SU-DHL-6 (cell line): Measurements from ENCODE around the gene ENOX1.

Source experiments
- H2AFZ ChIP-seq: fragments of 200-600 bp; sonication (generic); 2 replicates; pipeline ENCODE4 v1.6.1; 2014; ENCODE audit warnings: low read depth, mild to moderate bottlenecking, moderate library complexity, mixed read lengths, antibody characterized with exemption, low read length; ENCODE audit not compliant: severe bottlenecking
- H3F3A ChIP-seq: fragments of 200-600 bp; shearing (Covaris generic); 2 replicates; pipeline ENCODE4 v1.6.0; 2016; ENCODE audit warnings: antibody characterized with exemption, mild to moderate bottlenecking; ENCODE audit not compliant: insufficient read depth
- H3K27ac ChIP-seq: fragments of 200-600 bp; sonication (generic); 2 replicates; pipeline ENCODE4 v1.5.1; 2016; ENCODE audit warnings: low read depth, mild to moderate bottlenecking, low read length, moderate library complexity, mixed read lengths
- H3K27me3 ChIP-seq: fragments of 200-600 bp; sonication (generic), shearing (Covaris generic); 2 replicates; pipeline ENCODE4 v1.6.0; 2014; ENCODE audit warnings: mild to moderate bottlenecking, low read length
- H3K36me3 ChIP-seq: fragments of 200-600 bp; sonication (generic); 2 replicates; pipeline ENCODE4 v1.6.1; 2014; ENCODE audit warnings: mild to moderate bottlenecking, low read length, mixed read lengths
- H3K4me2 ChIP-seq: fragments of 300-600, 200-600 bp; shearing (Covaris generic), sonication (generic); 2 replicates; pipeline ENCODE4 v1.6.0; 2014; ENCODE audit warnings: low read length, low read depth, mild to moderate bottlenecking; ENCODE audit not compliant: poor library complexity, severe bottlenecking
- H3K4me3 ChIP-seq: fragments of 200-600 bp; sonication (generic); 2 replicates; pipeline ENCODE4 v1.5.1; 2014; ENCODE audit warnings: antibody characterized with exemption, low read length, mild to moderate bottlenecking, mixed read lengths; ENCODE audit not compliant: insufficient read depth, poor library complexity, severe bottlenecking
- H3K79me2 ChIP-seq: fragments of 200-600 bp; sonication (generic); 2 replicates; pipeline ENCODE4 v1.6.1; 2014; ENCODE audit warnings: mild to moderate bottlenecking, low read length, moderate library complexity; ENCODE audit not compliant: insufficient read depth
- H3K9ac ChIP-seq: fragments of 200-600 bp; sonication (generic); 2 replicates; pipeline ENCODE4 v1.7.0; 2014; ENCODE audit warnings: mild to moderate bottlenecking, low read length
- H3K9me2 ChIP-seq: fragments of 200-600 bp; sonication (generic); replicated peaks from 2 replicates; pipeline ENCODE4 v1.6.1; 2014; ENCODE audit warnings: low read length; ENCODE audit not compliant: insufficient read depth
- H3K9me3 ChIP-seq: fragments of 200-600 bp; sonication (generic); 2 replicates; pipeline ENCODE4 v1.6.1; 2014; ENCODE audit warnings: low read length, mixed read lengths; ENCODE audit not compliant: insufficient read depth
- H4K20me1 ChIP-seq: fragments of 200-600 bp; sonication (generic); 2 replicates; pipeline ENCODE4 v1.6.1; 2014; ENCODE audit warnings: low read depth, mild to moderate bottlenecking, antibody characterized with exemption, low read length, moderate library complexity, mixed read lengths
- CTCF ChIP-seq: fragments of 200-600 bp; sonication (generic); IDR thresholded peaks from one replicate; pipeline ENCODE4 v1.5.1; 2017; ENCODE audit warnings: antibody characterized with exemption, mild to moderate bottlenecking, low read length, moderate library complexity; ENCODE audit not compliant: insufficient read depth, poor library complexity, severe bottlenecking
- EZH2phosphoT487 ChIP-seq: fragments of 200-600 bp; sonication (generic), shearing (Covaris generic); conservative IDR thresholded peaks from 2 replicates; pipeline ENCODE4 v1.6.1; 2018; ENCODE audit warnings: mild to moderate bottlenecking, antibody characterized with exemption, low read length, moderate library complexity, mixed read lengths

Gene ENOX1

DNA sequence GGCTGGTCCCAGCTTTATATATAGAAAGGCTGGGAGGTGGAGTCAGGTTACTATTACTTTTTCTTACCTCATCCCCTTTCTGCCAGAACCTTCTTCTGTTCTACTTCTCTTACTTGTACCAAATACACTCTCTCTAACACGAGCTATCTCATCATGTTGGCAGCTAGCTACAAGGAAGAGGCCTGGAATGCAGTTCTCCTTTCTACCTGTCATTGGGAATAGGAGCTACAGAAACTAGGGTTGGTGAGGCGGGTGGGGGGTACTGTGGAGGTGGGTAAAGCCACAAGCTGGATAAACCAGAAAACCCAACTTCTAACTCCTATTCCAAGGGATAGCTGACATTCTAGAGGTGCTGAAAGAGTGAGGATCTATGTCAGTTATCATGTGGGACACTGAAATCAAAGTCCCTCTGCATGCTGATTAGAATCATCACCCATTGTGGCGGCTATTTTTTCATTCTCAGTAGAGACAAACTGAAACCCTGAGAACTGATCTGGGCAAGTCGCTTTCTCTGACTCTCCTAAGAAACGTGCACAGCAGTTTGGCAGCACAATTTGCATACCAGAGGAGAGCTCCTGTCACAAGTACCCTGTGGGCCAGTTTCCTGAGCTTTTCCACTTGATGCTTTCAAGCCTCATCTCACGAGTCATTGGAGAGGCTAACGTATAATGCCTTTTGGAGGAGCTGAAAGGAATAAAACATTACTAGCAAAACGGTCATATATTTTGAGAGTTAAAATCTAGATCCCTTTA is 358.1 kb downstream of the ENOX1 start:
- no peak overlapping the region for H3K9ac ChIP-seq
- TF ChIP-seq EZH2phosphoT487 = no peak
- TF ChIP-seq CTCF = no peak

GRCh38 chr13:43426355-43426754 is 360.4 kb downstream of the ENOX1 start:
- Histone ChIP-seq H3K27me3 (no peaks in the 10 kb centered on the region), H3F3A (no peaks in the 10 kb centered on the region), H3K4me3 (no peak overlapping the region), H2AFZ (no peak overlapping the region), H3K36me3 (no peaks in the 10 kb centered on the region), H3K4me2 (no peak overlapping the region), H3K9me3 (no peaks in the 10 kb centered on the region; the same call in 1 of the 2 replicates), H3K9ac (no peak overlapping the region), H3K27ac (no peak overlapping the region), H3K79me2 (no peaks in the 10 kb centered on the region), H4K20me1 (no peaks in the 10 kb centered on the region), H3K9me2 (no peaks in the 10 kb centered on the region)
- TF ChIP-seq EZH2phosphoT487 = no peak
- TF ChIP-seq CTCF = no peak

More for the DNA sequence above, 358.1 kb downstream of the ENOX1 start:
- Histone ChIP-seq H4K20me1 (no peaks in the 10 kb centered on the region), H3K27ac (no peak overlapping the region), H3K79me2 (no peaks in the 10 kb centered on the region), H2AFZ (no peak overlapping the region), H3K9me2 (no peaks in the 10 kb centered on the region), H3K4me2 (no peak overlapping the region), H3K27me3 (no peaks in the 10 kb centered on the region), H3F3A (no peaks in the 10 kb centered on the region), H3K36me3 (no peaks in the 10 kb centered on the region), H3K9me3 (no peaks in the 10 kb centered on the region; the same call in 1 of the 2 replicates), H3K4me3 (no peak overlapping the region)

DNA sequence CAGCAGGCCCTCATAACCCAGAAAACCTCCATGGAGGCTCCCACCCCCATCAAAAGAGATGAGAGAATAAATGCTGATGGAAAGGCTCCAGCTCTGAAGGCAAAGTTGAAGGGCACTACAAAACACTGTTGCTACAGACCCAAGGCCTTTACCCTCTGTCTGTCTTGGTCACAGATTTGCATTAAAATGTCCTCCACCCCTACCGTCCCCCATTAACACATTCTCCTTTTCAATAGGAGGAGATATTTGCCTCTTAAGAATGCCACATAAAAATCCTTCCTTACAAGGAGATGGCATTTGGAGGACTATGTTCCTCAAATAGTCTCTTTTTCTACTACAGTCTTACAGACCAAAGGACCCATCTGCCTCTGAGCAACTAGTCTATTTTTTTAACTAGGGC is 361.5 kb downstream of the ENOX1 start:
- Histone ChIP-seq H3K27me3 (no peaks in the 10 kb centered on the region), H3K36me3 (no peaks in the 10 kb centered on the region), H3K9me3 (no peaks in the 10 kb centered on the region; the same call in 1 of the 2 replicates), H4K20me1 (no peaks in the 10 kb centered on the region), H3K4me2 (no peak overlapping the region), H3K27ac (no peak overlapping the region), H2AFZ (no peak overlapping the region), H3K9me2 (no peaks in the 10 kb centered on the region), H3F3A (no peaks in the 10 kb centered on the region), H3K79me2 (no peaks in the 10 kb centered on the region), H3K9ac (no peak overlapping the region), H3K4me3 (no peak overlapping the region)
- TF ChIP-seq EZH2phosphoT487 = no peak
- no peak for TF ChIP-seq CTCF
